GM19043 (cell line): Measurements from ENCODE around the gene TMEM88.

Experiments
- ATAC-seq: cut with Tn5 transposase; IDR thresholded peaks from one replicate; pipeline ENCODE4 v1.9.1; 2021; ENCODE audit warnings: low read depth; ENCODE audit not compliant: unreplicated experiment

Gene TMEM88

GRCh38 chr17:7832431-7832830 lies 22.4 kb upstream of the TMEM88 start:
- no peak for ATAC-seq

GRCh38 chr17:7833011-7833794 lies 21.7 kb upstream of the TMEM88 start:
- no peak for ATAC-seq

- ATAC-seq, result peak; percentile 44
Measured at GRCh38 chr17:7833795-7834541, 20.9 kb upstream of the TMEM88 start, which contains the start of gene KDM6B. KDM6B (plus strand) TSS chr17:7834217; CDS start chr17:7845555, 11,338 bp downstream.

GRCh38 chr17:7834542-7834956 lies 20.3 kb upstream of the TMEM88 start:
- no peak for ATAC-seq

- no peak for ATAC-seq
Measured at GRCh38 chr17:7834957-7835813, 19.7 kb upstream of the TMEM88 start.

GRCh38 chr17:7835814-7836595 lies 18.9 kb upstream of the TMEM88 start:
- ATAC-seq, result no peak

- ATAC-seq, result no peak
Measured at GRCh38 chr17:7836596-7837407, 18.1 kb upstream of the TMEM88 start.

- no peak for ATAC-seq
Measured at GRCh38 chr17:7837408-7838088, 17.3 kb upstream of the TMEM88 start.

- no peak for ATAC-seq
Measured at GRCh38 chr17:7838090-7839075, 16.5 kb upstream of the TMEM88 start.

- no peak for ATAC-seq
Measured at GRCh38 chr17:7839190-7839875, 15.5 kb upstream of the TMEM88 start.

GRCh38 chr17:7839876-7840261 lies 15.0 kb upstream of the TMEM88 start:
- no peak for ATAC-seq

GRCh38 chr17:7840441-7840840 lies 14.4 kb upstream of the TMEM88 start:
- no peak for ATAC-seq

- no peak for ATAC-seq
Measured at GRCh38 chr17:7840875-7841274, 14.0 kb upstream of the TMEM88 start.

- ATAC-seq, result no peak
Measured at GRCh38 chr17:7841396-7841914, 13.4 kb upstream of the TMEM88 start.

GRCh38 chr17:7841915-7842379 lies 12.9 kb upstream of the TMEM88 start:
- no peak for ATAC-seq

GRCh38 chr17:7842380-7843256 lies 12.2 kb upstream of the TMEM88 start:
- ATAC-seq, result no peak
